HG03139 (cell line): ENCODE results near the gene GRK1.

ENCODE experiments used
- ATAC-seq: cut with Tn5 transposase; IDR thresholded peaks from one replicate; pipeline ENCODE4 v1.9.1; 2021; ENCODE audit not compliant: unreplicated experiment

GRK1 gene

GRCh38 chr13:113726961-113727411, 60.0 kb downstream of the GRK1 start:
- no peak for ATAC-seq

DNA sequence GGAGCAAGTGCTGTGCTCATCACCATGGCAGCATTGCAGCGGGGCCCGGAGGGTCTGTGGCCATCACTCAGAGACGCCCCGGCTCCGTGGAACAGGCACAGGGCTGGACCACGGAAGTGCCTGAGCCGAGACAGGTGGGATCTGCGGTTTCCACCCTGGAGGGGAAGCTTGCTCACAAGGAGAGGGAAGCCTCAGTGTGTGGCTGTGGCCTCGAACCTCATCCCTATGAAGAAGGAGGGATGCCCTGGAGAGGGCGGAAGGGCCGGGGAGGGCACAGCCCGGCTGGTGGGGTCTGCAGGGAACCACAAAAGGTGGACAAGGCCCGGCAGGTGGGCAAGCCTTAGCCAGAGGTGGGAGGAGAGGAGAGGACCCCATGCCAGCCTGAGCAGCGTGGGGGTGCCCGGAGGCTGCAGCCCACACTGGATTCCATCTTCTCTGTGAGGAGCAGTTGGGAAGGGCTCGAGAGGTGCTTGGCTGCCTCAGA, 61.6 kb downstream of the GRK1 start:
- ATAC-seq = no peak

DNA sequence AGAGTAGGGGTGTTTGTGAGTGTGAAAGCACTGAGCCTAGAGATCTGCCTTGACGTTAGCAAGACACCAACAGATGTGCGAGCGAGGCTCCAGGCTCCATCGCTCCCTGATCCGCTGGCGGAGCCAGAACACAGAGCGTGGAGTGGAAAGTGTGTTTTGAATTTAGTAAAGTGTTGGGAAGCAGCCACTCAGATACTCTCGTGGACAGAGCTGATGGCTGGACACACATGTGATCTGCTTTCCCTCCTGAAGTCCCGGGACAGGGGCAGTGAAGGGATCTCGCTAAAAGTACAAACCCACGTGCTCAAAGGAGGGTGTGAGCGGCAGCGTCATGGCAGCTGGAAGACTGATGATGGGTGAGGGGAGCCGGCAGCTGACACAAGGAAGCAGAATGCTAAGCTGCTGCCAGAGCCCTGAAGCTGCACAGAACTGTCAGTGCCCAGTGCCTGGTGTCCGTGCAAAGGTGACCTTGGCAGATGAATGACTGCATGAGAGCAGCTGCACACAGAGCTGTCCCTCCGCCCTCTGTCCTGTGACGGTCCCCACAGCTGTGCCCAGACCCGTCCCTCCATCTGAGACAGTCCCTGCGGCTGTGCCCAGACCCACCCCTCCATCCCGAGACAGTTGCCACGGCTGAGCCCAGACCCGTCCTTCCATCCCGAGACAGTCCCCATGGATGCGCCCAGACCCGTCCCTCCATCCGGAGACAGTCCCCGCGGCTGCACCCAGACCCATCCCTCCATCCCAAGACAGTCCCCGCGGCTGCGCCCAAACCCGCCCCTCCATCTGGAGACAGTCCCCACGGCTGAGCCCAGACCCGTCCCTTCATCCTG, 62.4 kb downstream of the GRK1 start:
- no peak for ATAC-seq

GRCh38 chr13:113730258-113730691, 63.3 kb downstream of the GRK1 start:
- no peak for ATAC-seq

- no peak for ATAC-seq
Observed at GRCh38 chr13:113730831-113731191, 63.8 kb downstream of the GRK1 start.

DNA sequence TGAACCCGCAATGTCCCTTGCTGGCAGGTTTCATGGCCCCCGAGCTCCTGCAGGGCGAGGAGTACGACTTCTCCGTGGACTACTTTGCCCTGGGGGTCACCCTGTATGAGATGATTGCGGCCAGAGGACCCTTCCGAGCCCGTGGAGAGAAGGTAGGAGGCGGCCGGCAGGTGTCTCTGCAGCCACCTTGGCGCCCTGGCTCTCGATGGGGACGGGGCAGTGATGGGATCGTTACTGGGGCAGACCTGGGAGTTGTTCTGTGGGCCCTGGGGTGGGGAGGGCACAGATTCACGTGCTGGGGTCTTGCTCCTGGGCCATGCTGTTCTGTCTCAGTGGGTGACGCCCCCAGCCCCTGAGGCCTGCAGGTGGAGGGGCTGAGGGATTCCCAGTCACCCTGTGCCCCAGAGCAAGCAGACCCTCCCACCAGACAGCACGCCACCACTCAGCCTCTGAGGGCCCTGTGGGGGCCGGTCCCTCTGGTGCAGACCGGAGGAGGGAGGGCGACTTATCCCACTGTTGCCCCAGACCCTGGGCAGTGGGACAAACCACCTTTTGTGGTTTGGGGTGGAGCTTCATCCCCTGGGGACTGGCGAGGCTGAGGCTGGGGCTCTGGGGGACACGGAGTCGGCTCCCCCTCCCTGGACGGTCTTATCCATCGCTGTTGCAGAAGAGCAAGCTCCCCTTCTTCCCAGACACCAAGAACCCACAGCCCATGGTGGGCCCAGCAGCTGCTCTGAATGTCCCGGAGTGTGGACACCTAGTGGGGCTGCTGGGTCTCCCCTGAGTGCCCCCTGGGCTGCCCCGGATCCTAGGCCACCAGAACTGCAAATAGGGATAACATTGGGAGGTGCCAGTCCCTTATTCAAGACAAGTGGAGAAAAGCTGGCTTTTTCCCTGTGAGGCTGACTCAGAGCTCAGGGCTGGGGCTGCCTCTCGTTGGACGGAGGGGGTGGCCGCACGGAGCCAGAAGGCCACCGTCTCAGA, 64.5 kb downstream of the GRK1 start:
- ATAC-seq = no peak

- ATAC-seq = no peak
Observed at GRCh38 chr13:113732176-113732960, 65.3 kb downstream of the GRK1 start.

DNA sequence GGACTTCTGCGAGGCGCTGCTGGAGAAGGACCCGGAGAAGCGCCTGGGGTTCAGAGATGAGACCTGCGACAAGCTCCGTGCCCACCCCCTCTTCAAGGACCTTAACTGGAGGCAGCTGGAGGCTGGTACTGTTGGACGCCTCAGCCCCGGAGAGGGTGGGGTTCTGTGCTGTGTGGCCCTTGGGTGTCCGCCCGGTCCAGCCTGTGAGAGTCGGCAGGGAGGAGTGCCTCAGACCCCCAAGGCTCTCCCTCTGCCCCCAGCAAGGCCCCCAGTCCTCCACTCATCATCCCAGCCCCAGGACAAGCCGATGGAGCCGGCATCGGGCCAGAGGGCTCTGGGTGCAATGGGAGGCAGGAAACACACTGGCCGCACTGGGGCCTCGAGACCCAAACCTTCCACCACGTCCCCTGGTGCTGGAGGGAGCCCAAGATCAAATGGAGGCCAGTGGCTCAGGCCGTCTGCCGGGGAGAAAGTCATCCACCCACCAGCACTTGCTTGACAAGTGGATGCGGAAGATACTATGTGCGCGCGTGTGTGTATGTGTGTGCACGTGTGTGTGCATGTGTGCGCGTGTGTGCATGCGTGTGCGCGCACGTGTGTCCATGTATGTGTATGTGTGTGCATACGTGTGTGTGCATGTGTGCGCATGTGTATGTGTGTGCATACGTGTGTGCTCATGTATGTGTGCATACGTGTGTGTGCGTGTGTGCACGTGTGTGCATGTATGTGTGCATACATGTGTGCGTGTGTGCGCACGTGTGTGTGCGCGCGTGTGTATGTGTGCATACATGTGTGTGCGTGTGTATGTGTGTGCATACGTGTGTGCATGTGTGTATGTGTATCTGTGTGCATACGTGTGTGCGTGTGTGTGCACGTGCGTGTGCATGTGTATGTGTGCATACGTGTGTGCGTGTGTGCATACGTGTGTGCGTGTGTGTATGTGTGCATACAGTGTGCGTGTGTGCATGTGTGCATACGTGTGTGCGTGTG, 66.2 kb downstream of the GRK1 start:
- ATAC-seq = no peak

- ATAC-seq = no peak
Observed at GRCh38 chr13:113734099-113734825, 67.2 kb downstream of the GRK1 start.

- ATAC-seq = no peak
Observed at GRCh38 chr13:113734826-113735125, 67.8 kb downstream of the GRK1 start.

DNA sequence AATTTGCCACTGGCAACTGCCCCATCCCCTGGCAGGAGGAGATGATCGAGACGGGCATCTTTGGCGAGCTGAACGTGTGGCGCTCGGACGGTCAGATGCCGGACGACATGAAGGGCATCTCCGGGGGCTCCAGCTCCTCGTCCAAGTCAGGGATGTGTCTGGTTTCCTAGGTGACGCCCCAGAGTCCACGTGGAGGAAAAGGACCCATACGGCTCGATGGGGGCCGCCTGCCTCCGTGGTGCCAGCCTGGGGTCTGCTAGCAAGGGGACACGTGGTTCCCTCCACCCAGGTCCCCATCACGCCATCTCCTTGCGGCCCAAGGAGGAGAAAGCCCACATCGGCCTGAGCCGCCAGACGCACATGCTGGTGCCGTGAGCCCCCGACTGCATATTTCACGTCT, 68.2 kb downstream of the GRK1 start:
- ATAC-seq = no peak

GRCh38 chr13:113735750-113736149, 68.7 kb downstream of the GRK1 start:
- no peak for ATAC-seq

DNA sequence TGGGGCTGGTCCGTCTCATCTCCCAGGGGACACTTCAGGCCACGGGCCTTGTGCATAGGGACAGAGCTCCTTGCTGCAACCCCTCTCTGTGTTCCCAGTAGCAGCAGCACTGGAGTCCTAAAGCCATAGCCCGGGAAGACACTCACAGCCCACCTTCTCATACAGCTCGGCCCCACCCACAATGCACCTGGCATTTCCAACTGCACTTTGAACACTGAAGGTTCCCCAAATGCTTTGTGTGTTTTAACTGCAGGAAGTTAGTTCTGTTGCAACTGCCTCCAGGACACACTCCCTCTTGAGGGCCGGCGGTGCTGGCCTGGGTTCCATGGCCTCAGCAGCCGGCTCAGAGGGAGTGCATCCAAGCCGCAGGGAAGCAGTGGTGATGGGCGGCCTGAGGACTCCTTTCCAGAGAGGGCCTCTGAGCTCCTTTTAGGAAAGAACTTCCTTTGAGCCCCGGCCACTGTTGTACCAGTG, 69.3 kb downstream of the GRK1 start:
- no peak for ATAC-seq

GRCh38 chr13:113737803-113738202, 70.8 kb downstream of the GRK1 start:
- no peak for ATAC-seq

DNA sequence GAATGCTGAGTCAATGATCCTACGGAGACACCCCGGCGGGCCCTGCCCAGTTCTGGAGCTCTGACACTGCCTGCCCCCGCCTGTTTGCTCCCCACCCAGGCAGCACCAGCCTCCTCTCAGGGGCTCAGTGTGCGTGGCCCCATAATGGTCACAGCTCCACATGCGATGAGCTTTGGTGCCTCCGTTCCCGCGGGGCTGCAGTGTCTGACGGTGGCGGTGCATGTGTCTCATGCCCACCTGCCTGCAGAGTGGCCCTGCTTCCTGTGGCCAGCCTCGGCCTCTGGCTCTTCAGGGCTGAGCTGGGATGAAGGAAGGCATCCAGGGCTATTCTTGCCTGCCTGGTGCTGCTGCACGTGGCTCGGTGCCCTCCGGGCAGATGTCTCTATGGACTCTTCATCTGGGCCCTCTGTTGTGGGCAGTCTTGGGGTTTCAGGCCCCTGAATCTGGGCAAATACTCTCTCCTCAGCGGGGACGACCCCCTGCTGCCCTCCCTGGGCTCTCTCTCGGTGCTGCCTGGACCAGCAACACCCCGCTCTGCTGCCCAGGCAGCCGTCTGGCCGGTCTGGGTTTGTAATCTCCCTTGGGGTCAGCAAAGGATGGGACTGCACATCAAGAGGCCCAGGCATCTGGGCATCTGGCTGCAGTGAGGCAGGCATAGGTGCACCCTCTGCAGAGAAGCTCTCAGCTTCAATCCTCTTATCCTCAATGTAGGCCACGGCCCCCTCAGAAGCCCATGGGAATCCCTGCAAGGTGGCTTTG, 72.7 kb downstream of the GRK1 start:
- no peak for ATAC-seq

GRCh38 chr13:113740286-113740556, 73.2 kb downstream of the GRK1 start:
- ATAC-seq = no peak

DNA sequence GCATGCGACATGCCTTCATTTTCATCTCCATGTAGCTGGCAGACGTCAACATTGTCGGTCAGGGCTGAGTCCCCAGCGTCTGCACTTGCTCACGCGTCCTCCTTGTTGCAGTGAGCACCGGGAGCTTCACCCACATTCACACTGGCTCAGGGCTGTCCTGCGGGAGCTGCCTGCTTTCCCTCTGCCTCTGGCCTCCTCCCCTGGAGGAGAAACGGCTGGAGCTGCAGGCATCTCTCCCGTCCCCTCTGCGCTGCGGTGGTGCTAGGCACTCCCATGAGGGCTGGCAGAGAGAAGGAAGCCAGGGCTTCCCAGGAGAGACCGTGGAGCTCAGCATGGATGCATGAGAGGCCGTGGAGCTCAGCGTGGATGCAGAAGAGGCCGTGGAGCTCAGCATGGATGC, 73.6 kb downstream of the GRK1 start:
- no peak for ATAC-seq

GRCh38 chr13:113741191-113741668, 74.2 kb downstream of the GRK1 start:
- ATAC-seq = no peak
